Superior temporal gyrus (tissue), 1 donor: ENCODE measurements around the gene ARHGEF3.
A peak's percentile ranks its signal among the peaks of the same experiment; 100 is the strongest.
"Not testable (repeated sequence)": the region's sequence is repeated elsewhere in the genome, so short reads cannot be mapped to it uniquely, and the experiment has no call there.

Experiments used
- DNase-seq: peaks from one replicate; pipeline ENCODE4 v3.0.0-alpha.2; 2016; ENCODE audit errors: extremely low spot score

Gene ARHGEF3

GRCh38 chr3:56725175-56725574 lies 76.6 kb downstream of the ARHGEF3 start:
- no peak for DNase-seq

GRCh38 chr3:56724676-56725075 lies 77.1 kb downstream of the ARHGEF3 start:
- no peak for DNase-seq

GRCh38 chr3:56720849-56721248 lies 80.9 kb downstream of the ARHGEF3 start:
- DNase-seq, result no peak

DNA sequence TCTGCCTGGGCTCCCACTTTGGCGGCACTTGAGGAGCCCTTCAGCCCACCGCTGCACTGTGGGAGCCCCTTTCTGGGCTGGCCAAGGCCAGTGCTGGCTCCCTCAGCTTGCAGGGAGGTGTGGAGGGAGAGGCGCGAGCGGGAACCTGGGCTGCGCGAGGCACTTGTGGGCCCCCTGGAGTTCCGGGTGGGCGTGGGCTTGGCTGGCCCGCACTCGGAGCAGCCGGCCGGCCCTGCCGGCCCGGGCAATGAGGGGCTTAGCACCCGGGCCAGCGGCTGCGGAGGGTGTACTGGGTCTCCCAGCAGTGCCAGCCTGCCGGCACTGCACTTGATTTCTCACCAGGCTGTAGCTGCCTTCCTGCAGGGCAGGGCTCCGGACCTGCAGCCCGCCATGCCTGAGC lies 82.9 kb downstream of the ARHGEF3 start:
- not testable (repeated sequence) for DNase-seq

- DNase-seq, result no peak
These were observed 90.4 kb downstream of the ARHGEF3 start for GRCh38 chr3:56711344-56711743.

- DNase-seq, result not testable (repeated sequence)
These were observed 94.3 kb downstream of the ARHGEF3 start for GRCh38 chr3:56707412-56707811.

GRCh38 chr3:56706629-56707028 lies 95.1 kb downstream of the ARHGEF3 start:
- DNase-seq, result no peak

GRCh38 chr3:56704706-56705105 lies 97.0 kb downstream of the ARHGEF3 start:
- no peak for DNase-seq

GRCh38 chr3:56702490-56703315 lies 99.0 kb downstream of the ARHGEF3 start:
- DNase-seq, result peak; percentile 96

DNA sequence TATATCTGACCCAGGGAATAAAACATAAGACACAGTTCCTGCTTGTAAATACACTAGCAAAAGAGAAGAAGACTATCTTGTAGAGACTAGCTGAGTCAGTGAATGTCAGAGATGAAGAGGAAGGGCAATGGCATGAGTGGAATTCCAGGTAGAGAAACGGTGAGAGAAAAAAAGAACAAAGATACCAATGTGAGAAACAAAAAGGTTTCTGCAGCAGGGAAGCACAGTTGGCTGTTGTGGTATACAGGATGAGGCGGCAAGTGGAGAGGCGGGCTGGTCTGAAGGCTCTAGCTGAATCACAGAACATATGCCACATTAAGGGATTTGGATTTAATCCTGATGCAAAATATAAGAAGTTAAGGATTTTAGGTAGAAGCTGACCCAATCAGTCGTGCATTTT lies 101.6 kb downstream of the ARHGEF3 start:
- DNase-seq, result no peak

DNA sequence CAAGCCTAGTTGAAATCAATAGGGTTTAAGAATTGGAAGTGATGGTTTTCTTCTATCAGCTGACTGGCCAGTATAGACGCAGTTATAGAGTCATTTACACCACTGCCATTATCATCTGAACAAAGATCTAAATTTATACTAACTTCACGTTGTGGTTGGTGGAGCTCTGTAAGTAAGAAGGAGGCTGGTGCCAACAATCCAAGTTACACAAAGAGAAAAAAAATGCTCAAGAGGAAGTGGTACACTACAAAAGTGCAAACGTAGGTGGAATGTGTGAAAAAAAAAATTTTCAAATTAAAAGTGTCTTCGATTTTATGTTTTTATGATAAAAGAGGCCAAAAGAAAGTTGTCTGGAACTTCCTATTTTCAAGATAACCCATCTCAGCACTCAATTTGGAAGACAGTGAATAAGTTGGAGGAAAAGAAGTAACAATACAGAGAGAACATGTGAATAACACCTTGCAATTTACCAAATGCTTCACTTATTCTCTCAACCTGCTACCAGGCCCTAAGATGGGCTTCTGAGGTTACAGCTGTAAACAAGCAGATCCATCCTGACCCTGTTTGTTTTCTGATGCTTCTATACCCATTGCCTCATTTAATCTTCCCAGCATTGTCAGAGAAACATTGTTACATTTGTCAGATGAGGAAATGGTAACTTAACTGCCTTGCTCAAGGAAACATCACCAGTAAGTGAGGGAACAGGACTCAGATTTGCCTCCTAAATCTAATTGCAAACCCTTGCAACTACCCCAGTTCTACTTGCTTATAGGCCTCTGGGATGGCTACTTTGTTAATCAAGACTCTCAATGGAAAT lies 106.7 kb downstream of the ARHGEF3 start:
- peak; percentile 45 for DNase-seq

DNA sequence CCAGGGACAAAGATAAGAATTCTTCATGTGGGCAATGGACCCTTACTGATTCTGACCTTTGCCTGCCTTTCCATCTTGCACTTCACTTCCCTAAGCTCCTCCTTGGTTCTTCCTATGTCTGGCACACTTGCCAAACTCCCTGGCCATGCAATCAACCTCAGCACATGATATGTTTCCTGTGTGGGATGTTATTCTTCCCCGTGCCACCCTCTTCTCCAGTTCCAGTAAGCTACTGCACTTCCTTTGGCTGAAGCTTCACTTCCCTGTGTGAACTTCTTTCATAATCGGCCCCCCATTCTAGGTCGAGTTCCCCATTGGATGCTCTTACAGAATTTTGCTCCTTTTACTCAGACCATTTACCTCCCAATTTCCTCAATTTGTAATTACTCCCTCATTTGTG lies 108.0 kb downstream of the ARHGEF3 start:
- no peak for DNase-seq

DNA sequence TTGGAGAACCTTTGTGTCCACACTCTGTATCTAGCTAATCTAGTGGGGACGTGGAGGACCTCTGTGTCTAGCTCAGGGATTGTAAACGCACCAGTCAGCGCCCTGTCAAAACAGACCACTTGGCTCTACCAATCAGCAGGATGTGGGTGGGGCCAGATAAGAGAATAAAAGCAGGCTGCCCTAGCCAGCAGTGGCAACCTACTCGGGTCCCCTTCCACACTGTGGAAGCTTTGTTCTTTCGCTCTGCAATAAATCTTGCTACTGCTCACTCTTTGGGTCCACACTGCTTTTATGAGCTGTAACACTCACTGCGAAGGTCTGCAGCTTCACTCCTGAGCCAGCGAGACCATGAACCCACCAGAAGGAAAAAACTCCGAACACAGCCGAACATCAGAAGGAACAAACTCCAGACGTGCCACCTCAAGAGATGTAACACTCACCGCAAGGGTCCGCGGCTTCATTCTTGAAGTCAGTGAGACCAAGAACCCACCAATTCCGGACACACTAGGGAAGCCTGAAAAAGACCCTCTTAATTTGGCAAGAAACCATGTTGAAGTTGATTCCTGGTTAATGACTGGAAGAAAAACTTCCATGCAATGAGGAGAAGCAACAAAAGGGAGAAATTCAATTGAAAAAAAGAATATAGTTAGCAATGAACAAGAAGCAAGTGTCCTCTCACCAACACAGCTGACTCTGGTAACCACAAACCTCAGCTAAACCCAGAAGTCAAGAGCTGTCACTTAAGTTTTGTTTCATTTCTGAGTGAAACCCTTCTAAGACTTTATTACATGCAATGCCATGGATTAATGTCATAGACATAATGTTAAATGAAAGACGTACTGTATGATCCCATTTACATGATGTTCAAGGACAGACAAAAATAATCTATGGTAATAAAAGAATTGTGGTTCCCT lies 109.0 kb downstream of the ARHGEF3 start:
- not testable (repeated sequence) for DNase-seq

- DNase-seq, result not testable (repeated sequence)
These were observed 109.8 kb downstream of the ARHGEF3 start for GRCh38 chr3:56692001-56692365.

GRCh38 chr3:56691165-56692000 lies 110.4 kb downstream of the ARHGEF3 start:
- DNase-seq, result no peak

DNA sequence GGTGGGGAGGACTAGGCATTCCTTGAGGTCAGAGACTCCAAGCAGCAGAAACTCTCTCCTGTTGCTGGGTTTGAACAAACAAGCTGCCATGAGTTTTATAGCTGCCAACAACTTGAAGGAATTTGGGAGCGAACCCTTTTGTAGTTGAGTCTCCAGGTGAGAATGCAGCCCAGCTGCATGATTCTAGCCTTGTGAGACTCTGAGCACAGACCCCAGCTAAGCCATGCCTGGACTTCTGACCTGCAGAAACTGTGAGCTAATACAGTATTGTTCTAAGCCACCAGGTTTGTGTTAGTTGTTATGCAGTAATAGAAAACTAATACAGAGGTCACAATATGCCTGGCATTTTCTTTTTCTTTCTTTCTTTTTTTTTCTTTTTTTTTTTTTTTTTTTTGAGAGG lies 112.4 kb downstream of the ARHGEF3 start:
- DNase-seq, result no peak

GRCh38 chr3:56688191-56688590 lies 113.6 kb downstream of the ARHGEF3 start:
- no peak for DNase-seq

DNA sequence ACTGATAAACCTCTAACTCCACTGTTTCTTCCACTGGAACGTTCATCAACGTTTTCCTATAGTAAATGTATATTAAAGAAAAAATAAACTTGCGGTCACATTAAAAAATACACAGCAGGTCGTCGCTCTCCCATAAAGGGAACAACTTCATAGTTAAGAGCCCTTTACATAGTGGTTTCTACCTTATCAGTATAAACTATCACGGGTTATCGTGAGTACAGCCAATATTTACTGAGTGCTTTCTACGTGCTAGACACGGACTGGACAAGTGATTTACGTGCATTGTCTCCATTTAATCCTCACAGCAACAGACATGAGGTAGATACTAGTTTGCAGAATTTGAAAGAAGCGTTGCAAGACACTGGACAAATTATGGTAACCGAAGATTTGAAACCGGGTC lies 117.7 kb downstream of the ARHGEF3 start:
- DNase-seq, result no peak

GRCh38 chr3:56683122-56683817 lies 118.5 kb downstream of the ARHGEF3 start, which contains the start of gene TASOR:
TSS of gene TASOR (minus strand) at chr3:56683265. CDS start at chr3:56683006, 259 bp downstream.
- DNase-seq, result peak; percentile 75

DNA sequence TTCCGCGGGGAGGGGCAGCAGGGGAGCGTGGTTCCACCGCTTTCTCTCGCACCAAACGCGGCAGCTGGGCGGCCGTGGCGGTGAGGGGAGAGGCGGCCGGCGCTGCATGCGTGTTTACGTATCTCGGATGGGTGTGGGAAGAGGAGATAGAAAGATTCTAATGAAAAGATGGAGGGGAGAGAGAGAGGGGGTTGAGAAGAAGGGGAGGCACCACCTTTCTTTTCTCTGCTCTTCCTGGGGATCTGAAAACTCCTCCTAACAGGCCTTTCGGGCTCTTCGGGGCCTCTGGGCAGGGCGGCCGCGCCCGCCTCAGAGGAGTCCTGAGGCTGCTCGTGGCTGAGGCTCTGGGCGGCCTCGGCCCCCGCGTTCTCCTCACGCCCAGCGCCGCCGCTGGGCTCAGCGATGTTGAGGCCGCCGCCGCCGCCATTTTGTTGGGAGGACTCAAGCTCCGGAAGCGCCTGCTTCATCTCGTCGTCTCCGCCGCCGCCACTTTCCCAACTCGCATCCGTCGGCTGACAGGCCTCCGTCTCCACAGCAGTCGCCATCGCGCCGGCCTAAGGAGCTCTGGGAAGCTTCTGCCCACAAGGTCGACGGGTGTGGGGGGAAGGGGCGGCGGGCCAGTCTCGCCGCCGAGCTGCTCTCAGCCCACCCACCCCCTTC lies 119.2 kb downstream of the ARHGEF3 start:
- peak; percentile 76 for DNase-seq
